ENCODE measurements around the gene CRY2.

CRY2 gene

DNA sequence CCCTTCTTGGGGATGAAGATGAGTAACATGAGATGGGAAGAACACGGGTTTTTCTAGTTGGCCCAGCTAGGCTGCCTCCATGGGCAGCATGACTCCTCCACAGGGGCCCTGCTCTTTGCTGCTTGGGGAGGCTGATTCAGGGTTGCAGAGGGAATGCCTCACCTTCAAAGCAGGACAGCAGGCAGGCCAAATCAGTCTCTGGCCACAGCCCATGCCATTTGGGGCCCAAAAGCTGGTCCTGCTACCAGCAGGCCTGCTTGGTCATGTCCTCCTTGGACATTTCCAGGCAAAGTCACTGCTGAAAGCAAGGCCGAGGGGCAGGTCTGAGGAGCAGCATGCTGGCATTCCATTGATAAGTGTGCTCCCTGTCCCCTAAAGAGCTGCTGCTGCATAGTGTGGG is 24.4 kb downstream of the CRY2 start:
- peaks cover 25% of the 10 kb centered on the region for H3K36me3 ChIP-seq (ENCODE audit: control insufficient read depth, low read depth, low read length)
- H3K4me3 ChIP-seq (ENCODE audit: low read length) = no peak overlapping the region
- H3K27ac ChIP-seq (ENCODE audit: low read length) = no peak overlapping the region
- H3K9ac ChIP-seq (ENCODE audit: low read length) = no peak overlapping the region
- H3K4me1 ChIP-seq (ENCODE audit: control insufficient read depth, low read depth, low read length) = peaks cover 15% of the 10 kb centered on the region
- H3K27me3 ChIP-seq (ENCODE audit: control insufficient read depth, insufficient read depth, low read length) = no peaks in the 10 kb centered on the region
- no peaks in the 10 kb centered on the region for H3K9me3 ChIP-seq (ENCODE audit: control insufficient read depth, low read depth, low read length)

DNA sequence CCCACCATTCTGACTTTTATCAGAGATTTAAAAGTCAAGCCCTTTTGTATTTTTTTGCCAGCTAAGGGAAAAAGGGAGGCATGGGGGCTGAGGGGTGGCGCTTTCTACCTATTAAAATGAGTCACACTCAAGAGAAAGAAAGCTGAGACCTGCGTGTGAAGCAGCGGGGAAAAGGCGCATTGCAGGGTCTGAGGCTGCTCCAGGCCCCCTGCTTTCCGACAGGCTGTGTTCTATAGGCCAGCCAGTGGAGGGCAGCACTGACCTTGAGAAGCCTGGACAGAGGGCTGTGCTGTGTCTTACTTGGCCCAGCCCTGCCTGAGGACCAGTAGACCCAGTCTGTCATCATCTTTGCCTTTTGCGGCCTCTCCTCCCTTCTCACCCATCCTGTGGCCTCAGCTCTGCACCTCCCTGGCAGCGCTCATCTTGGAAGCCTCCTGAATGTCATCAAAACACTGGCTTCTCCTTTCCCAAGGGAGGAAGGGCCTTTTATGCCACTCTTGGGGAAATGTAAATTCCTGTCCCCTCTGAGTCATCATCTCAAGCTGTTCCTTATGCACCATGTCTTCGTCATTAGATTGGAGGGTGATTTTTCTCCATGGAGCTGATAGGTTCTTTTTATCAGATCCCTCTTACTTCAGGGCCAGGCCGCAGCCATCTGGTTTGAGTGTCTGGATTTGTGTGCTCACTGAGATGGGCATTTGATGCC is 25.5 kb downstream of the CRY2 start:
- Histone ChIP-seq H3K9ac (ENCODE audit: low read length) (no peak overlapping the region), H3K4me1 (ENCODE audit: control insufficient read depth, low read depth, low read length) (peaks cover 20% of the 10 kb centered on the region), H3K4me3 (ENCODE audit: low read length) (no peak overlapping the region), H3K9me3 (ENCODE audit: control insufficient read depth, low read depth, low read length) (no peaks in the 10 kb centered on the region), H3K27ac (ENCODE audit: low read length) (no peak overlapping the region), H3K27me3 (ENCODE audit: control insufficient read depth, insufficient read depth, low read length) (no peaks in the 10 kb centered on the region), H3K36me3 (ENCODE audit: control insufficient read depth, low read depth, low read length) (peaks cover 17% of the 10 kb centered on the region)

- Histone ChIP-seq H3K9me3 (ENCODE audit: control insufficient read depth, low read depth, low read length) (no peaks in the 10 kb centered on the region), H3K27me3 (ENCODE audit: control insufficient read depth, insufficient read depth, low read length) (no peaks in the 10 kb centered on the region), H3K4me3 (ENCODE audit: low read length) (no peak overlapping the region), H3K36me3 (ENCODE audit: control insufficient read depth, low read depth, low read length) (no peaks in the 10 kb centered on the region), H3K9ac (ENCODE audit: low read length) (no peak overlapping the region), H3K4me1 (ENCODE audit: control insufficient read depth, low read depth, low read length) (peaks cover 20% of the 10 kb centered on the region), H3K27ac (ENCODE audit: low read length) (no peak overlapping the region)
Measured at GRCh38 chr11:45876401-45876800, 29.1 kb downstream of the CRY2 start.

GRCh38 chr11:45877221-45877620 is 29.9 kb downstream of the CRY2 start:
- Histone ChIP-seq H3K9ac (ENCODE audit: low read length) (no peak overlapping the region), H3K4me1 (ENCODE audit: control insufficient read depth, low read depth, low read length) (peaks cover 20% of the 10 kb centered on the region), H3K9me3 (ENCODE audit: control insufficient read depth, low read depth, low read length) (no peaks in the 10 kb centered on the region), H3K27me3 (ENCODE audit: control insufficient read depth, insufficient read depth, low read length) (no peaks in the 10 kb centered on the region), H3K27ac (ENCODE audit: low read length) (no peak overlapping the region), H3K36me3 (ENCODE audit: control insufficient read depth, low read depth, low read length) (no peaks in the 10 kb centered on the region), H3K4me3 (ENCODE audit: low read length) (no peak overlapping the region)

GRCh38 chr11:45877845-45878244 is 30.6 kb downstream of the CRY2 start:
- no peak overlapping the region for H3K4me3 ChIP-seq (ENCODE audit: low read length)
- no peaks in the 10 kb centered on the region for H3K27me3 ChIP-seq (ENCODE audit: control insufficient read depth, insufficient read depth, low read length)
- H3K4me1 ChIP-seq (ENCODE audit: control insufficient read depth, low read depth, low read length) = peaks cover 19% of the 10 kb centered on the region
- H3K9ac ChIP-seq (ENCODE audit: low read length) = no peak overlapping the region
- H3K27ac ChIP-seq (ENCODE audit: low read length) = no peak overlapping the region
- H3K36me3 ChIP-seq (ENCODE audit: control insufficient read depth, low read depth, low read length) = no peaks in the 10 kb centered on the region
- no peaks in the 10 kb centered on the region for H3K9me3 ChIP-seq (ENCODE audit: control insufficient read depth, low read depth, low read length)

DNA sequence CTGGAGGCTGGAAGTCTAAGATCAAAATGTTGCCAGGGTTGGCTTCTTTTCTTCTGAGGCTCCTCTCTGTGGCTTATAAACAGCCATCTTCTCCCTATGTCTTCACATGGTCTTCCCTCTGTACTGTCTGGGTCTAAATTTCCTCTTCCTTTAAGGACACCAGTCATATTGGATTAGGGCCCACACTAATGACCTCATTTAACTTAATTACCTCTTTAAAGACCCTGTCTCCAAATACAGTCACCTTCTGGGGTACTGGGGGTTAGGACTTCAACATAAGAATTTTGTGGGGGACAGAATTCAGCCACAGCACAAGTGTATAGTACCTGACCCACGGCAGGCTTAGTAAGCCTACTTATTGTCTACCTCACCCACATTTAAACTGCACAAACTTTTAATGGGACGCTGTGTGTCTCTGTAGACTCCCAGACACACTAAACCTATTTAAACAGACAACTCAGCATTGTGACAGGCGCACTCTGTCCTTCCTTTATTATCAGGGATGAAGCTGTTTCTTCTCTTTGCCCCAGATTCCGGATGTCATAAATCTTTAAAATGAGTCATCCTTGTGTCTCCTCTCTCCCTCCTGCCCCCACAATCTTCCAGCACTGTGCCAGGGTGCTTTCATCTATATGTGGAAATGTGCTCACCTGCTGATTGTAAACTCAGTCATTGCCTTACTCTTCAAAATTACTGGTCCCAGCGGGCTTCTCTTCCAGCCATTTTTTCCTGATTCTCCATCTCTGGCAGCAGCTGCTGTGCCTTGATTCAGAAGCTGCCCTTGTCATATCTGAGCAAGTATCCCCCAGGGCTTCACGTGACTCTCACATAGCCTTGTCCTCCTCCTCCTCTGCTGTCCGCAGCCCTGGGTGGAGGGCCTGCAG is 32.8 kb downstream of the CRY2 start:
- no peak overlapping the region for H3K9ac ChIP-seq (ENCODE audit: low read length)
- no peak overlapping the region for H3K4me3 ChIP-seq (ENCODE audit: low read length)
- H3K4me1 ChIP-seq (ENCODE audit: control insufficient read depth, low read depth, low read length) = peaks cover 15% of the 10 kb centered on the region
- H3K36me3 ChIP-seq (ENCODE audit: control insufficient read depth, low read depth, low read length) = no peaks in the 10 kb centered on the region
- H3K27ac ChIP-seq (ENCODE audit: low read length) = no peak overlapping the region
- no peaks in the 10 kb centered on the region for H3K9me3 ChIP-seq (ENCODE audit: control insufficient read depth, low read depth, low read length)
- H3K27me3 ChIP-seq (ENCODE audit: control insufficient read depth, insufficient read depth, low read length) = no peaks in the 10 kb centered on the region

DNA sequence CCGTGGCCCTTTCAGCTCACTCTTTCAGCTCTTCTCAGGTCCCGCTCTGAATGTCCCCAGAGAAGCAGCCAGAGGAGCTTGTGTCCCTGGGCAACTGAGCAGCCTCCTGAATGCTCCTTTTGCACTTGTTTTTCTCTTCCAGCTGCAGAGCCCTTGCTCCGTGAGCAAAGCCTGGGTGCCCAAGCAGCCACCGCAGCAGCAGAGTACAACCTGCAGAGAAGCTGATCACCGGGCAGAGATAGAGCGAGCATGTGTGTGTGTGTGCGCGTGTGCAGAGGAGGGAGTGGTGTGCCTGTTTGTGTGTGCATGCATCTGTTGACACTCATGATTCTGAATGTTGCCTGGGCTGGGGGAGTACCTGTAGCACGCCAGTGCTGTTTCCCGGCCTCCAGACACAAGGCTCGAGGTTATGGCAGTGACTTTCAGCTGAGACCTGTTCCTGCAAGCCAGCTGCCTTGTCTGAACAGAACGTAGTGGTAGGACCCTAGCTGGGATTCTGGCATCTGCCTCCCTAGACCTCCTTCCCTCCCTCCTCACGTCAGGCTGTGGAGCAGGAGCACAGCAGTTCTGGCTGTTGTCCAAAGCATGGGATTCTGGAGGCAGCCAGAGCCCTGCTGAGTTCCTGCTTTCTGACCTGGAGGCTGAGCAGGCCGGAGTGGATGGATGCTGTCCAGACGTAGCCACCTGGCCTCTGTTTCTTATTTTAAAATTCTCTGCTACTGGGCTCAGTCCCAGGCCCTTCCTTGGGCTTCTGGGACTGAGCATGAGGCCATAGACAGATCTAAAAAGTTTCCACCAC is 33.7 kb downstream of the CRY2 start:
- Histone ChIP-seq H3K4me3 (ENCODE audit: low read length) (no peak overlapping the region), H3K9ac (ENCODE audit: low read length) (no peak overlapping the region), H3K4me1 (ENCODE audit: control insufficient read depth, low read depth, low read length) (peaks cover 10% of the 10 kb centered on the region), H3K9me3 (ENCODE audit: control insufficient read depth, low read depth, low read length) (no peaks in the 10 kb centered on the region), H3K27me3 (ENCODE audit: control insufficient read depth, insufficient read depth, low read length) (no peaks in the 10 kb centered on the region), H3K27ac (ENCODE audit: low read length) (no peak overlapping the region), H3K36me3 (ENCODE audit: control insufficient read depth, low read depth, low read length) (no peaks in the 10 kb centered on the region)

DNA sequence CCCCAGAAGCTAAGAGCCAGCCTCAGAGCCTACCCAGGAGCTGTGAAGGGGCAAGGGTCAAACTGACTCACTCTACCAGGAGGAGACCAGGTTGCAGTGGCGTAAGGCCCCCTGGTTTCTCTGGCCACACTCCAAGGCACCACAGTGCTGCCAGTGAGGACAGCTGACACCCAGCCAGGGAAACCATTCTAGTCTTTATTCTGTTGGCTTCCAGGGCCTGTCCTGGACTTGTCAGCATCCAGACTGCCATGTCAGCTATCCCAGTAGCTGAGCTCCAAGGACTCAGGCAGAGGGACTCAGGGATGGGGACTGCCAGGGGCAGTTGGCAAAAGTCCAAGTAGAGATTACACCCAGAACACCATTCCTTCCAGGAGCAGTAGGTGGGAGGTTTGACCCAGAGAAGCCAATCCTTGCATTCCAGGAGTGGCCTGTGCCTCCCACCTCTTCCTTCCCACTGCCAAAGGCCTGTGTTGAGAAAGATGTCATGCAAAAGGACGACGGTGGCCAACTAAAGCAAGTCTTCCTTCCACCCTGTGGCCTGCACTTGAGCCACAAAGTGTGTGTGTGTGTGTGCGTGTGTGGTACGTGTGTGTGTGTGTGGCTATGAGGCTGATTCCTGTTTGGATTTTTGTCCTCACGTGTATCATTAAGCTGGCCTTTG is 34.6 kb downstream of the CRY2 start:
- H3K4me3 ChIP-seq (ENCODE audit: low read length) = no peak overlapping the region

GRCh38 chr11:45884596-45885185 is 37.4 kb downstream of the CRY2 start:
- peak overlapping the region; percentile 37 for H3K4me3 ChIP-seq (ENCODE audit: low read length)
- H3K27me3 ChIP-seq (ENCODE audit: control insufficient read depth, insufficient read depth, low read length) = peaks cover 4% of the 10 kb centered on the region
- no peaks in the 10 kb centered on the region for H3K9me3 ChIP-seq (ENCODE audit: control insufficient read depth, low read depth, low read length)
- no peaks in the 10 kb centered on the region for H3K4me1 ChIP-seq (ENCODE audit: control insufficient read depth, low read depth, low read length)
- no peak overlapping the region for H3K27ac ChIP-seq (ENCODE audit: low read length)
- H3K9ac ChIP-seq (ENCODE audit: low read length) = no peak overlapping the region
- no peaks in the 10 kb centered on the region for H3K36me3 ChIP-seq (ENCODE audit: control insufficient read depth, low read depth, low read length)

More for the DNA sequence above, 34.6 kb downstream of the CRY2 start:
- Histone ChIP-seq H3K9me3 (ENCODE audit: control insufficient read depth, low read depth, low read length) (no peaks in the 10 kb centered on the region), H3K4me1 (ENCODE audit: control insufficient read depth, low read depth, low read length) (peaks cover 2% of the 10 kb centered on the region), H3K27me3 (ENCODE audit: control insufficient read depth, insufficient read depth, low read length) (peaks cover 4% of the 10 kb centered on the region), H3K36me3 (ENCODE audit: control insufficient read depth, low read depth, low read length) (no peaks in the 10 kb centered on the region), H3K27ac (ENCODE audit: low read length) (no peak overlapping the region), H3K9ac (ENCODE audit: low read length) (no peak overlapping the region)

DNA sequence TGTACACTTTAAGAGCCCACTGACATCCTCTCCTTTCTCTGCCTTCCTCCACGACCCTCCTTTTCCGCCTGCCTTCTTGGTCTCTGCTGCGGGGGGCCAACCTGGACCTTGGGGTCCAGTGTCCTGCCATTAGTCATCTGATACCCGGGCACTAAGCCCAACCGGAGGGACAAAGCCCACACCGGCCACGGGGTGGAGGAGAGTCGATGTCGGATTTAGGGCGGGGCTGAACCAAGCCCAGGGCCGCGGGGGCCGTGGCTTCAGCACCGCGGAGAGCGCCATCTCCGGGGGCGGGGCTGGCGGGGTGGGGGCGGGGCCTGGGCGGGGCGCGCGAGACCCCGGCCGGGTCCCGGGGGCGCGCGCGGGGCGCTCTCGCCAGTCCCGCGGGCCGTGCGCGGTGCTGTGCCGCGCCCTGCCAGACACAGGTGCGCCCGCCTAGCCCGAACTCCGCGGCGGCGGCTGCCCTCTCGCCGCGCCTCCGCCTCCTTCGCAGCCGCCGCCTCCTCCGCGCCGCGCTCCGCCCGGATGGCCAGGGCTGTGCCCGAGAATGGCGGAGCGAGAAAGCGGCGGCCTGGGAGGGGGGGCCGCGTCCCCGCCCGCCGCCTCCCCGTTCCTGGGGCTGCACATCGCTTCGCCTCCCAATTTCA is 38.1 kb downstream of the CRY2 start, which contains the start of gene MAPK8IP1:
Gene MAPK8IP1, plus strand, starts transcription at position 378 of the 647 bp plus-strand sequence. Its CDS starts 170 bp downstream, at position 548.
- Histone ChIP-seq H3K9me3 (ENCODE audit: control insufficient read depth, low read depth, low read length) (no peaks in the 10 kb centered on the region), H3K9ac (ENCODE audit: low read length) (peak within 1 kb of the TSS; percentile 25), H3K36me3 (ENCODE audit: control insufficient read depth, low read depth, low read length) (no peaks in the 10 kb centered on the region), H3K27me3 (ENCODE audit: control insufficient read depth, insufficient read depth, low read length) (peaks cover 4% of the 10 kb centered on the region), H3K4me3 (ENCODE audit: low read length) (peak within 1 kb of the TSS; percentile 66), H3K4me1 (ENCODE audit: control insufficient read depth, low read depth, low read length) (no peaks in the 10 kb centered on the region), H3K27ac (ENCODE audit: low read length) (no peak within 1 kb of the TSS)
